K562 (cell line): ENCODE data around the gene DYRK1A. TPM values are rescaled to one million over a fixed set of nuclear protein-coding genes. Genes with fewer than 3 reads are reported as not detected.

Experiments used
- ARID1B ChIP-seq: fragments of 450-650 bp; IDR thresholded peaks from 2 replicates; pipeline ENCODE4 v1.6.1; 2016; ENCODE audit warnings: antibody characterized with exemption, mild to moderate bottlenecking, inconsistent platforms
- ATF3 ChIP-seq, 2 experiments: fragments of 450-650 bp in 1 of 2; sonication (generic) in 1 of 2; formaldehyde crosslinking in 1 of 2; IDR thresholded peaks in 1 of 2; conservative IDR thresholded peaks in 1 of 2; 2 replicates each; pipeline versions ENCODE4 v1.6.1 to v1.8.1; 2016 to 2023; ENCODE audit warnings: mild to moderate bottlenecking in 2 of 2, moderate library complexity in 2 of 2, inconsistent platforms in 1 of 2, missing genetic modification reagents in 1 of 2
- EHMT2 ChIP-seq: fragments of 450-650 bp; IDR thresholded peaks from 2 replicates; pipeline ENCODE4 v1.6.1; 2018; ENCODE audit warnings: antibody characterized with exemption
- LEF1 ChIP-seq: fragments of 450-650 bp; IDR thresholded peaks from 2 replicates; pipeline ENCODE4 v1.6.1; 2016; ENCODE audit warnings: mild to moderate bottlenecking
- MGA ChIP-seq: fragments of 450-650 bp; IDR thresholded peaks from 2 replicates; pipeline ENCODE4 v1.6.1; 2016; ENCODE audit warnings: mild to moderate bottlenecking, moderate library complexity
- NCOA4 ChIP-seq: fragments of 450-650 bp; IDR thresholded peaks from 2 replicates; pipeline ENCODE4 v1.6.1; 2018; ENCODE audit warnings: mild to moderate bottlenecking; ENCODE audit not compliant: partially characterized antibody
- PHB ChIP-seq: fragments of 250-450 bp; sonication (Bioruptor Pico); IDR thresholded peaks from 2 replicates; pipeline ENCODE4 v1.5.0; 2021
- PPARD ChIP-seq: fragments of 250-450 bp; sonication (Bioruptor Pico); IDR thresholded peaks from 2 replicates; pipeline ENCODE4 v1.8.0; 2022; ENCODE audit warnings: inconsistent platforms, mild to moderate bottlenecking, moderate library complexity
- TRIM28 ChIP-seq: fragments of 450-650 bp; IDR thresholded peaks from 2 replicates; pipeline ENCODE4 v1.6.1; 2017
- ZBTB1 ChIP-seq: sonication (generic); formaldehyde crosslinking; IDR thresholded peaks from 2 replicates; pipeline ENCODE4 v1.8.1; 2023; ENCODE audit warnings: missing genetic modification reagents, low read depth, mild to moderate bottlenecking, borderline replicate concordance
- ZNF146 ChIP-seq: IDR thresholded peaks from one replicate; pipeline ENCODE4 v1.6.1; 2018; ENCODE audit warnings: missing compliant biosample characterization; ENCODE audit not compliant: unreplicated experiment
- ZNF280B ChIP-seq: fragments of 250-450 bp; sonication (Bioruptor Pico); IDR thresholded peaks from 2 replicates; pipeline ENCODE4 v1.5.1; 2021; ENCODE audit warnings: mild to moderate bottlenecking
- polyA plus RNA-seq, 8 experiments: library from polyadenylated mRNA; depleted of rRNA in 4 of 8; stranded (reverse) in 5 of 8; unstranded in 3 of 8; fragments of >200 nt; fragmentation: Nextera tagmentation in 2 of 8; fragmentation: Illumina TruSeq in 1 of 8; extraction: Ambion mirVana in 2 of 8; extraction: Trizol in 1 of 8; gene quantifications; 2 replicates each; pipeline versions ENCODE4 v1.2.1 to v1.2.3, GENCODE V29; 2011 to 2014; ENCODE audit warnings: inconsistent platforms in 1 of 8, missing spikeins in 1 of 8
- total RNA-seq, 7 experiments: library from RNA; depleted of rRNA in 6 of 7; stranded (reverse); fragments of >200 nt in 6 of 7; fragmentation: Illumina TruSeq in 2 of 7; extraction: Trizol in 2 of 7; gene quantifications; 2 replicates each; pipeline versions ENCODE4 v1.2.1 to v1.2.3, GENCODE V29; 2011 to 2021; ENCODE audit warnings: low replicate concordance in 1 of 7

DYRK1A gene
- total and polyA plus RNA-seq, 9 of the 15 experiments (the other 6 are each of a cell fraction or from before 2014, with no cell fraction given) = 3.7 to 64.8 (median 42.3) TPM

GRCh38 chr21:37450445-37450941, 83.9 kb downstream of the DYRK1A start (continued):
- TF ChIP-seq PPARD (CRISPR knock-in tag) (no peak), EHMT2 (no peak), ARID1B (peak; percentile 84), ZNF146 (no peak), ATF3 (IDR thresholded peaks at IDR 0.05) (peak; percentile 60), ATF3 (CRISPR knock-in tag; conservative IDR thresholded peaks at IDR 0.05) (0 out of 2 replicates have a peak, but pooled peaks have one; percentile 30), TRIM28 (0 out of 2 replicates have a peak, but pooled peaks have one; percentile 21), LEF1 (peak; percentile 46; the same call in 1 of the 2 replicates), NCOA4 (no peak), PHB (CRISPR knock-in tag) (no peak), MGA (peak; percentile 83), ZNF280B (CRISPR knock-in tag) (no peak), ZBTB1 (no peak)
